ENCODE measurements around the gene RNGTT.

Gene RNGTT

GRCh38 chr6:88566746-88567534 lies 396.5 kb downstream of the RNGTT start:
- no peak for TF ChIP-seq CTCF (IDR thresholded peaks at IDR 0.05; ENCODE audit: control insufficient read depth, insufficient read depth, low read depth, low read length, missing control alignments)
- H3K4me3 ChIP-seq (ENCODE audit: control insufficient read depth, low read depth, low read length) = no peak overlapping the region
- DNase-seq (ENCODE audit: low read depth) = no peak

GRCh38 chr6:88565836-88566235 lies 397.6 kb downstream of the RNGTT start:
- DNase-seq (ENCODE audit: low read depth) = no peak
- no peak overlapping the region for H3K4me3 ChIP-seq (ENCODE audit: control insufficient read depth, low read depth, low read length)
- TF ChIP-seq CTCF (IDR thresholded peaks at IDR 0.05; ENCODE audit: control insufficient read depth, insufficient read depth, low read depth, low read length, missing control alignments) = no peak

GRCh38 chr6:88565409-88565811 lies 398.0 kb downstream of the RNGTT start:
- no peak for TF ChIP-seq CTCF (IDR thresholded peaks at IDR 0.05; ENCODE audit: control insufficient read depth, insufficient read depth, low read depth, low read length, missing control alignments)
- DNase-seq (ENCODE audit: low read depth) = no peak
- H3K4me3 ChIP-seq (ENCODE audit: control insufficient read depth, low read depth, low read length) = no peak overlapping the region

GRCh38 chr6:88563277-88563625 lies 400.2 kb downstream of the RNGTT start:
- H3K4me3 ChIP-seq (ENCODE audit: control insufficient read depth, low read depth, low read length) = no peak overlapping the region
- DNase-seq (ENCODE audit: low read depth) = no peak
- no peak for TF ChIP-seq CTCF (IDR thresholded peaks at IDR 0.05; ENCODE audit: control insufficient read depth, insufficient read depth, low read depth, low read length, missing control alignments)

- TF ChIP-seq CTCF (IDR thresholded peaks at IDR 0.05; ENCODE audit: control insufficient read depth, insufficient read depth, low read depth, low read length, missing control alignments) = no peak
- DNase-seq (ENCODE audit: low read depth) = no peak
- no peak overlapping the region for H3K4me3 ChIP-seq (ENCODE audit: control insufficient read depth, low read depth, low read length)
These were observed 400.8 kb downstream of the RNGTT start for GRCh38 chr6:88562353-88563276.

GRCh38 chr6:88561954-88562315 lies 401.5 kb downstream of the RNGTT start:
- DNase-seq (ENCODE audit: low read depth) = no peak
- no peak overlapping the region for H3K4me3 ChIP-seq (ENCODE audit: control insufficient read depth, low read depth, low read length)
- no peak for TF ChIP-seq CTCF (IDR thresholded peaks at IDR 0.05; ENCODE audit: control insufficient read depth, insufficient read depth, low read depth, low read length, missing control alignments)
